CD4-positive, alpha-beta T cell treated with Interleukin-21 for 1 hour (primary cell): ENCODE measurements around the gene ADD2.
"Not testable (repeated sequence)": the region's sequence is repeated elsewhere in the genome, so short reads cannot be mapped to it uniquely, and the experiment has no call there.

Source experiments
- DNase-seq: peaks from one replicate; pipeline ENCODE4 v3.0.0-alpha.2; 2020

Gene ADD2

GRCh38 chr2:70626254-70626990 lies 141.6 kb downstream of the ADD2 start:
- DNase-seq, result no peak

DNA sequence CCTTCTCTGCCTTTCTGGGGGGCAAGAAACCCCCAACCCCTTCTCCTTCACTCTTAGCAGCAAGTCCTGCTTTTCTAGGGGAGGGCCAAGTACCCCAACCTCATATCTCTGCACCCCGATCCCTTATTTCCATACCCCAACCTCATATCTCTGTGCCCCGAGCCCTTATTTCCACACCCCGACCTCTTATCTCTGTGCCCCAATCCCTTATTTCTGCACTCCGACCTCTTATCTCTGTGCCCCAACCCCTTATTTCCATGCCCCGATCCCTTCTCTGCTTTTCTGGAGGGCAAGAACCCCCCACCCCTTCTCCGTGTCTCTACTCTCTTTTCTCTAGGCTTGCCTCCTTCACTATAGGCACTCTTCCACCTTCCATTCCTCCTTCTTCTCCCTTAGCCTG lies 146.5 kb downstream of the ADD2 start:
- DNase-seq, result not testable (repeated sequence)

DNA sequence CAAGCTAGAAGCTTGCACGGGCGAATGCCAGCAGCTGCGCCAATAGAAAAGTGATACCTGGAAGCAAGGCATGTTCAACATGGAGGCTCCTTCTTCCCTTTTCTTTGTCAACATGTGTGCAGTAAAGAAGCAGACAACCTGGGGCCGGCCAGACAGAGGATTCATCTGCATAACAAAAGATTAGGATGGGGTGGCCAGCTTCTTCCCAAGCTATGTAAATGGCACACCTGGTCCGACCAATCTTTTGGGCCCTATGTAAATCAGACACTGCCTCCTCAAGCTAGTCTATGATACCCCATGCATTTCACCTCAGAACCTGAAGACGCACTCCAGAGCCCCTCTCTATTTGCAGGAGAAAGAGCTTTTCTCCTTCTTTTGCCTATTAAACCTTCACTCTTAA lies 148.0 kb downstream of the ADD2 start:
- DNase-seq, result no peak

DNA sequence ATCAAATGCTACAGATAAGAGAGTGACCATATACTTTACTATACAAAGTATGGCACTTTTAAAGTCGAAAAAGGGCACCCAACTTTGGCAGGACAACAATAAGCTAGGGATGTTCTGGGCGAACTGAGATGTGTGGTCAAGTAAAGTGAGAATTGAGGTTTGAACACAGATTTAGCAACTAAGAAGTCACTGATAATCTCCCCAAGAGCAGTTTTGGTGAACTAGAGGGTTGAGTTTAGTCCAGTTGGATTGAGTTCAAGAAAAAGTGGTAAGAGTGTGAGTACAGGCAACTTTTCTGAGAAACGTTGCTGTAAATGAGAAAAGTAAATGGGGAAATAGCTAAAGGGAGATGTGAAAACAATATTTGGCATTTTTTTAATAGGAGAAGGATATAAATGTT lies 148.8 kb downstream of the ADD2 start:
- no peak for DNase-seq

- no peak for DNase-seq
Observed at GRCh38 chr2:70616168-70616694, 151.8 kb downstream of the ADD2 start.

DNA sequence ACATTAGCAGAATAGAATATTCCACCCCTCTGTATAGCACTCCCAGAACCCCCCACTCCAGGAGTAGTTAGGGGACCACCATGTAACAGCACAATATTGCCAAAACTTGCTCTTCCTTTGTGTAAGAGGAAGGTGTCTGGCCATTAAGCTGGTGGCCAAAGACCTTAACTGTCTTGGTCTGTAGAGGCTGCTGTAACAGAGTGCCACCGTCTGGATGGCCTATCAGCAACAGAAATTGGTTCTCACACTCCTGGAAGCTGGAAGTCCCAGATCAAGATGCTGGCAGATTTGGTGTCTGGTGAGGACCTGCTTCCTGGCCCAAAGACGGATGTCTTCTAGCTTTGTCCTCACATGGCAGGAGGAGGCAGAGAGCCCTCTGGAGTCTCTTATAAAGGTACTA lies 152.8 kb downstream of the ADD2 start:
- no peak for DNase-seq

DNA sequence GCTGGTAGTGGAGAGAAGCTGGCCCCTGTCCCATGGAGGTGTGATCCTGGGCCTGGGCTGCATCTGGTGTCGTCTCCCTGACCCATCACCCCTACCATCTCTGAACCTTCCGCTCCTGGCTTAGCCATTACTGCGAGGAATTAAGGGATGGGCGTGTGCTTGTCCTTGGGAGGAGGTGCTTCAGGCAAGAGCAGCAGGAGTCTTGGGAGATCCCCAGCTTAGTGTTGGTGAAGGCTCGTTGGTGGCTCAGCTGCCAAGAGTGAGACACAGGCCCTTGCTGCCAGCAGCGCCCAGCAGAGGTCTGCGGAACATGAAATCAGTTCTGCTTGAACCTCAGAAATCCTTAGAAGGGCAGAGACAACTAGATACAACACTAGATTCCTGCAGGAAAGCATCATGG lies 154.5 kb downstream of the ADD2 start:
- no peak for DNase-seq

- no peak for DNase-seq
Observed at GRCh38 chr2:70612574-70612973, 155.4 kb downstream of the ADD2 start.

DNA sequence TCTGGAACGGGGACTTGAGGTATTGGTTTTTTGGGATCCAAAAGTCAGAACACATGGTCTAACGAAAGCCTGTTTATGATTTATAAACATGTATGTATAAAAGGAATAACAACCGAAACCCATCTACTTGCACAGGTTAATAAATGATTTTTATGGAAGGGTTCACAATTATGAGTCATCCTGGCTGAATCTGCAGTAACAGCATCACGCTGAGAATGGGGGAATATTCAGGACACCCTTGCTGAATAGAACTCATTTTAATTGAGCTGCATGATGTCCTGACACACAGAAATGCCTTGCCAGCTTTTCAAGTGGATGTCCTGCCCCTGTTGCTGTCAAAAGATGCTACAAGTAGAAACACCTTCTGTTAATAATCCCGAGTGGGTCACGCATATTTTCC lies 159.6 kb downstream of the ADD2 start:
- DNase-seq, result no peak

GRCh38 chr2:70607121-70607561 lies 160.9 kb downstream of the ADD2 start:
- no peak for DNase-seq
